Central memory CD4-positive, alpha-beta T cell (primary cell): ENCODE data around the gene FZD10.

Experiments used
- DNase-seq: peaks from one replicate; pipeline ENCODE4 v3.0.0; 2022

The FZD10 gene

GRCh38 chr12:130155416-130156073 is 6.7 kb upstream of the FZD10 start:
- DNase-seq = no peak

GRCh38 chr12:130156652-130157275 is 5.5 kb upstream of the FZD10 start:
- no peak for DNase-seq

DNA sequence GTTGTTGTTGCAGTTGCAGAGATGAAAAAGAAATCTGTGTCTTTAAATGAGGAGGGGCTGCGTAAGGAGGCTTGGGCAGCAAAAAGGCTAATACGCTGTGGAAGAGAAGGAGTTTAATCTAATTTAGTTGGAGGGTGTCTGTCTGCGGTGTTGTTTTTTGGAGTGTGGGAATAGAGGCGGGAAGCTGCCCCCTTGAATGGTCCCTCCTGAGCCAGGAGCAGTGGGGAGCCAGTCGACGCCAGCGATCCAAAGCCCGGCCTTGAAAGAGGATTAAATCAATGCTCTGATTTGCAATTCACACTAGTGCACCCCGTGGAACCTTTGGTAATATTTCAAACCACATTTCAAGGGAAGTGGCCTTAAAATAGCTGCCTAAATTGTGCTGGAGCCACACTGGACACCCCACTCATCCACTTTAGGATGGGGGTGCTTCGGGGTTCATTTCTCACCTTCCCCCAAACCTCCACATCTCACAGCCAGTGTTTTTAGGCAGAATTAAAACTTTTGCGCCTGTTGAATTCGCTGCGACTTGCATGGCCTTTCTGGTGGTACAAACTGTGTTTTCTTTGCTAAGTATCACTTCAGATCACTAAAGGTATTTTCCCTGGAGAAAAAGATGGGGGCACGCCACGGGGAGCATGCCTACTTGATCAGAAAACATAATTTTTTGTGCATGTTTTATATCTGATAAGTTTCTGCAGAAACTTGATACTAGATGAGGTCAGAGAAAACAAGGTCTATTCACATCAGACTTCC is 4.1 kb upstream of the FZD10 start:
- DNase-seq = no peak

DNA sequence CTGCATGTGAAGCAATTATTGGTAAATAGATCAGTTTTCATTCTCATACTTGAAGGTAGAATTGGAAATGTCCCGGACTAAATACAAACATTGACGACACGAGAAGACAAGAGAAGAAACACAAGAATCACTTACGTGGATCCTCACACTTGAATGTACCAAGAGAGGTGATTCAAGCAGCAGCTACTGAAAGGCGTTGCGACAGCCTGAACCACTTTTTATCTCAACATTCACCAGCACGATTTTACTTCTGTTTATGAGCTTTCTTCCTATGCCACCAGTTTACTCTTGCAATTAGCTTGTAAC is 3.6 kb upstream of the FZD10 start:
- no peak for DNase-seq

DNA sequence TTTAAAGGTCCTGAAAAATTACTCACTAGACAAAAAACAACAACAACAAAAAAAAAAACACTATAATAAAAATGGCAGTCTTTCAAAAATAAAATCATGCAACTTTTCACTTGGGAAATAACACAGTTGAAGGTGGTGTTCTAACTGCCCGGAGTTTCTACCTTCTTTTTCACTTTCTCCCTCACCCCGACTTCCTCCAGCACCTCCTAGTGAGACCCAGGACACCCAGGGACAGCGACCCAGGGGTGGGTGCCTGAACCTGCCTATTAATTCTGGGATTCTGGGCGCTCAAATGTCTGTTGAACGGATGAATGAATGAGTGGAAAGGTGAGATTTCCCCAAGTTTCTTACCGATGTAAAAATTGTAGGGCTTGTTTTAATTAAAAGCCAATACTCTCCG is 2.0 kb upstream of the FZD10 start:
- no peak for DNase-seq

GRCh38 chr12:130160711-130161231 is 1.5 kb upstream of the FZD10 start:
- no peak for DNase-seq

- no peak for DNase-seq
Observed at GRCh38 chr12:130161261-130162243, 712 bp upstream of the FZD10 start.

DNA sequence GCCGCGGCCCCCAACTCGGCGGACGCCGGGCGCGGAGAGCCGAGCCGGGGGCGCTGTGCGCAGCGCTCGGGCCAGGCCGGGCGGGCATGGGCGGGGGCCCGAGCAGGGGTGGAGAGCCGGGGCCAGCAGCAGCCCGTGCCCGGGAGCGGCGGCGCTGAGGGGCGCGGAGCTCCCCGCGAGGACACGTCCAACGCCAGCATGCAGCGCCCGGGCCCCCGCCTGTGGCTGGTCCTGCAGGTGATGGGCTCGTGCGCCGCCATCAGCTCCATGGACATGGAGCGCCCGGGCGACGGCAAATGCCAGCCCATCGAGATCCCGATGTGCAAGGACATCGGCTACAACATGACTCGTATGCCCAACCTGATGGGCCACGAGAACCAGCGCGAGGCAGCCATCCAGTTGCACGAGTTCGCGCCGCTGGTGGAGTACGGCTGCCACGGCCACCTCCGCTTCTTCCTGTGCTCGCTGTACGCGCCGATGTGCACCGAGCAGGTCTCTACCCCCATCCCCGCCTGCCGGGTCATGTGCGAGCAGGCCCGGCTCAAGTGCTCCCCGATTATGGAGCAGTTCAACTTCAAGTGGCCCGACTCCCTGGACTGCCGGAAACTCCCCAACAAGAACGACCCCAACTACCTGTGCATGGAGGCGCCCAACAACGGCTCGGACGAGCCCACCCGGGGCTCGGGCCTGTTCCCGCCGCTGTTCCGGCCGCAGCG is 639 bp downstream of the FZD10 start:
- DNase-seq = no peak

DNA sequence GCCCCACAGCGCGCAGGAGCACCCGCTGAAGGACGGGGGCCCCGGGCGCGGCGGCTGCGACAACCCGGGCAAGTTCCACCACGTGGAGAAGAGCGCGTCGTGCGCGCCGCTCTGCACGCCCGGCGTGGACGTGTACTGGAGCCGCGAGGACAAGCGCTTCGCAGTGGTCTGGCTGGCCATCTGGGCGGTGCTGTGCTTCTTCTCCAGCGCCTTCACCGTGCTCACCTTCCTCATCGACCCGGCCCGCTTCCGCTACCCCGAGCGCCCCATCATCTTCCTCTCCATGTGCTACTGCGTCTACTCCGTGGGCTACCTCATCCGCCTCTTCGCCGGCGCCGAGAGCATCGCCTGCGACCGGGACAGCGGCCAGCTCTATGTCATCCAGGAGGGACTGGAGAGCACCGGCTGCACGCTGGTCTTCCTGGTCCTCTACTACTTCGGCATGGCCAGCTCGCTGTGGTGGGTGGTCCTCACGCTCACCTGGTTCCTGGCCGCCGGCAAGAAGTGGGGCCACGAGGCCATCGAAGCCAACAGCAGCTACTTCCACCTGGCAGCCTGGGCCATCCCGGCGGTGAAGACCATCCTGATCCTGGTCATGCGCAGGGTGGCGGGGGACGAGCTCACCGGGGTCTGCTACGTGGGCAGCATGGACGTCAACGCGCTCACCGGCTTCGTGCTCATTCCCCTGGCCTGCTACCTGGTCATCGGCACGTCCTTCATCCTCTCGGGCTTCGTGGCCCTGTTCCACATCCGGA is 1.4 kb downstream of the FZD10 start:
- no peak for DNase-seq

DNA sequence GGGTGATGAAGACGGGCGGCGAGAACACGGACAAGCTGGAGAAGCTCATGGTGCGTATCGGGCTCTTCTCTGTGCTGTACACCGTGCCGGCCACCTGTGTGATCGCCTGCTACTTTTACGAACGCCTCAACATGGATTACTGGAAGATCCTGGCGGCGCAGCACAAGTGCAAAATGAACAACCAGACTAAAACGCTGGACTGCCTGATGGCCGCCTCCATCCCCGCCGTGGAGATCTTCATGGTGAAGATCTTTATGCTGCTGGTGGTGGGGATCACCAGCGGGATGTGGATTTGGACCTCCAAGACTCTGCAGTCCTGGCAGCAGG is 1.9 kb downstream of the FZD10 start:
- no peak for DNase-seq

DNA sequence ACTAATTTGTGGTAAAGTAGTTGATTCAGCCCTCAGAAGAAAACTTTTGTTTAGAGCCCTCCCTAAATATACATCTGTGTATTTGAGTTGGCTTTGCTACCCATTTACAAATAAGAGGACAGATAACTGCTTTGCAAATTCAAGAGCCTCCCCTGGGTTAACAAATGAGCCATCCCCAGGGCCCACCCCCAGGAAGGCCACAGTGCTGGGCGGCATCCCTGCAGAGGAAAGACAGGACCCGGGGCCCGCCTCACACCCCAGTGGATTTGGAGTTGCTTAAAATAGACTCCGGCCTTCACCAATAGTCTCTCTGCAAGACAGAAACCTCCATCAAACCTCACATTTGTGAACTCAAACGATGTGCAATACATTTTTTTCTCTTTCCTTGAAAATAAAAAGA is 2.7 kb downstream of the FZD10 start:
- DNase-seq = no peak

DNA sequence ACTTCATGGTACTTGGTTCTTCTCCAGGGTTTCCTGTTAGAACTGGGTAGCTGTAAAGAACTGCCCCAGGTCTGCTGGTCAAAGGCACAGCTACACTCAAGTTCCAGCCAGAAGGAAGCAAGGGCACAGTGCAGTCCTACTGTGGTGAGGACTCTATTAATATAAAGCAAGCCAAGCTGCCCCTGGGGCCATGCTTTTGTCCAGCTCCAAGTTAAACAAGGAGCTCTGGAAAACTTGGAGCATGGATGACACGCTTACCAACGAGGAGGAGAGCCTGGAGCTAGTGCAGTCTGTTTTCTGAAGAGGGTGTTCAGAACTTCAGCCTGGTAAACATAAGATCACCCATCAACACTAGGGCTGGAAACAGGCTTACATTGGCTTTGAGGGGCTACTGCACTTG is 4.0 kb downstream of the FZD10 start:
- no peak for DNase-seq

DNA sequence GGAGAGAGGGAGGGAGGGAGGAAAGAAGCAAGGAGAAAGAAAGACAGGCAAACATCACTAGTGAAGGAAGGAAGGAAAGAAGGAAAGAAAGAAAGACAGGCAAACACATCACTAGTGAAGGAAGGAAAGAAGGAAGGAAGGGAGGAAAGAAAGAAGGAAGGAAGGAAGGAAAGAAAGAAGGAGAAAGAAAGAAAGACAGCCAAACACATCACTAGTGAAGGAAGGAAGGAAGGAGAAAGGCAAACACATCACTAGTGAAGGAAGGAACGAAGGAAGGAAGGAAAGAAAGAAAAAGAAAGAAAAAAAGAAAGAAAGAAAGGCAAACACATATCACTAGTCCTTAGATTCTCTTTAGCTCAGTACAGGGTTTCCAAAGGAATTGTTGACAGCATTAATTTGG is 5.3 kb downstream of the FZD10 start:
- no peak for DNase-seq

- DNase-seq = no peak
Observed at GRCh38 chr12:130169256-130169655, 7.0 kb downstream of the FZD10 start.

DNA sequence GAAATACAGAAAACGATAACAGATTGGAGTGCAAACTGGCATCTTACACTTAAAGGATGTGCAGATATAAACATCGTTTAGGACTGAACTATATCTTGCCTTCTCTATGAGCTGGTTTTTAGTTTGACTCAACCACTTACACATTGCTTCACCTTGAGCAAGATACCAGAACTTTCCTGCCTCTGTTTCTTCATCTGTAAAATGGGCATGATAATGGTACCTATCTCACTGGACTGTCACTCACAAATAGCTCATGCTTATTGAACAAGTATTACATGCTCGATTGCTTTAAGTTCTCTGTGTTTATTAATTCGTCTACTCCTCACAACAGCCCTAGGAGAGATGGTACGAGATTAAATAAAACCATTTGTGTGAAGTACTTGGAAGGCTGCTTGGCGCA is 7.7 kb downstream of the FZD10 start:
- no peak for DNase-seq

DNA sequence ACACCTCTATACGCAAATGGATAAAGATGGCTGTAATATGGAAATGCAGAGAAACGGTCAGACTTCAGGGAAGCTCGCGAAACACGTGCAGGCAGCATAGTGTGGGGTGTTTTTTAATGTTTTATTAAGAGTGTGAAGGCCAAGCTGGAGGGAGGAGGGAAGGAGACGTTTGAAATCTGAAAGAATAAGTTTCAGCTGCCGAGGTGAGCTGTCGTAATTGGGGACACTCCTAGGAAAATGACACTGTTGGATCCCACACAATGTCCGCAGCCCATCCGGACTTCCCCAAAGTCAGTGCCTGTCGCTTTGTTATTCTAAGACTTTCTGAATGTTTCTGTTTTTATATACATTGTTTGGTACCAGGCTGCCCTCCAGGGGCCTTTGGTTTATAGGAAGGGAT is 8.3 kb downstream of the FZD10 start:
- no peak for DNase-seq

GRCh38 chr12:130177635-130178242 is 15.5 kb downstream of the FZD10 start:
- DNase-seq = no peak

DNA sequence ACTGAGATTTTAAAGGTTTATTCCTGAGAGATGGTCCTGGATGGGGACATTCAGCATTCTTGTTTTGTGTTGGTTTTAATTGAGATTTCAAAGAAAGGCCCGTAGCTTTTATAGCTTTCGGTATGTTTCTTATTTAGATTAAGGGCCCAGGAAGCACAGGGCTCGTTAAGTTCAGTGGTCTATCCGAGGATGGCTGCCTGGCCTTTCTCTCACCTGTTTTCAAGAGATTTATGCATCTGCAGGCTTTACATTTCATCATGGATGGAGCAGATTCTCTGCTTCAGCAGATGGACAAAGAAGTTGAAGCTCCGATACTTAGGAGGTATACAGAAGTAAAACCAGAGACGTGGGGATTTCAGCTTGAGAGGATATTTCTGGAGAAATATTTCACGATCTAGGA is 16.0 kb downstream of the FZD10 start:
- no peak for DNase-seq

DNA sequence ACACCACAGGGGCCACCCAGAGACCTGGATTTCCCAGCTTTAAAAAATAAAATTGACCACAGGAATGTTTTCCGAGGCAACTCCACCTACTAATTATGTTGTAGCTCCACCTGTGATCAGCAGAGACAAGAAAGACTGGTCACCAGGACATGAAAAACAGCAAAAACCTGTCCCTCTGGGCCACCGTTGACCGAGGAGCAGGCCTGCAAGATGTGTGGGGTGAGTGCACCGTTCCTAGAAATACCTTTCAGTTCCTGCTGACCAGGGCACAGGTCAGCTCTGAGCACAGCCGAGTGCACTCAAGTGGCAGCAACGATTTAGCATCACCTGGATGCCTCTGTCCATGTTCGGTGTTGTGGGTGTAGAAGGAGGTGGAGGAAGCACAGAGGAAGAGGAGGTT is 16.9 kb downstream of the FZD10 start:
- DNase-seq = no peak

- no peak for DNase-seq
Observed at GRCh38 chr12:130179621-130180020, 17.4 kb downstream of the FZD10 start.

DNA sequence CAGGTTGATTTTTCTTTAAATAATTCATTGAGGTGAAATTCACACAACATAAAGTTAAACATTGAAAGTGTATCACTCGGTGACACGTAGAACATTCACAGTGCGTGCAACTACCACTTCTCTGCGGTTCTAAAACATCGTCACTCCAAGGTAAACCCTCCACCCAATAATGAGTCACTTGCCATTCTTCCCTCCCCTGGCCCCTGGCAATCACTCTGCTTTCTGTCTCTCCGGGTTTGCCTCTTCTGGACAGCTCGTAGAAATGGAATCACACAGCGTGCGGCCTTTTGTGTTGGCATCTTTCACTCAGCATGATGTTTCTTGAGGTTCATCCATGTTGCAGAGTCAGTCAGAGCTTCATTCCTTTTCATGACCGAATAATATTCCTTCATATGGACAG is 18.9 kb downstream of the FZD10 start:
- DNase-seq = no peak
